CD4-positive, alpha-beta T cell treated with Interleukin-6 for 4 hours (primary cell): ENCODE results near the gene PLXNA4.

Source experiments
- DNase-seq: peaks from one replicate; pipeline ENCODE4 v3.0.0-alpha.2; 2020; ENCODE audit warnings: mixed read lengths

Gene PLXNA4

GRCh38 chr7:132377703-132378584 lies 198.3 kb downstream of the PLXNA4 start:
- DNase-seq, result no peak

DNA sequence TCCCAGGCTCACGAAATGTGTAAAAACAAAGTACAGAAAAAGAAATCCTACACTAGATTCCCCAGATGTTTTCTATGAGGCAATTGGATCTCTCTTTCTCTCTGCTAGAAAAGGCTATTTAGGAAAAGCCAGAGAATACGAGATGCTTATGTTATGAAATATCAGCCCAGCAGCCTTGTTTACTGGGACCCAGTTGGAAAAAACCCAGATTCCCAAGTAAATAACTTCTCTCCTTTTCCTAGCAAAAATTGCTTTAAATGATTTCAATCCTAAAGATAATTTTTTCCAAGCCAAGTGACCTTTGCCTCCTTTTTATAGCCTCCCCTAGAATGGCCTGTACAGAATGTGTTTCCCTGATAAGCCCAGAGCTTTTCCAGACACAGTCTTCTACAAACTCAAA lies 199.3 kb downstream of the PLXNA4 start:
- DNase-seq, result no peak

- DNase-seq, result no peak
These were observed 199.8 kb downstream of the PLXNA4 start for GRCh38 chr7:132376361-132377013.

- DNase-seq, result no peak
These were observed 202.4 kb downstream of the PLXNA4 start for GRCh38 chr7:132373879-132374278.

- DNase-seq, result no peak
These were observed 203.2 kb downstream of the PLXNA4 start for GRCh38 chr7:132373041-132373440.

GRCh38 chr7:132371948-132372347 lies 204.3 kb downstream of the PLXNA4 start:
- DNase-seq, result no peak

- DNase-seq, result no peak
These were observed 207.9 kb downstream of the PLXNA4 start for GRCh38 chr7:132368246-132368900.

DNA sequence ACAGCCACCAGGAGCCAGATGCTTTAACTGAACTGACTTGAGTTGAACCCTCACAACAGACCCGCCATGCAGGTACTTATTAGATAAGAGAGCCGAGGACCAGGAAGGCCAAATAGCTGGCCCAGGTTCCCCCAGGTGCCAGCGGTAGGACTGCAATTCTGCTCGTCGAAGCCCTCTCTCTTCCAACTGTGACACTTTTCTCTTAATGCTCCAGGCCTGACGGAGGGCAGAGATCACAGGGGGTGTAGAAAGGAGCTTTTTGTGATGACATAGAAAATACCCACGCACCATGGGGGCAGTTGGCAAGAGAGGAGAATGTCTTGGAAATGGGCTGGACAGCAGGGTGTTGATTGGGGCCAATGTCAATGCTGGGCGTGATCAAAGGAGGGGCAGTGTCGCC lies 208.5 kb downstream of the PLXNA4 start:
- DNase-seq, result no peak

DNA sequence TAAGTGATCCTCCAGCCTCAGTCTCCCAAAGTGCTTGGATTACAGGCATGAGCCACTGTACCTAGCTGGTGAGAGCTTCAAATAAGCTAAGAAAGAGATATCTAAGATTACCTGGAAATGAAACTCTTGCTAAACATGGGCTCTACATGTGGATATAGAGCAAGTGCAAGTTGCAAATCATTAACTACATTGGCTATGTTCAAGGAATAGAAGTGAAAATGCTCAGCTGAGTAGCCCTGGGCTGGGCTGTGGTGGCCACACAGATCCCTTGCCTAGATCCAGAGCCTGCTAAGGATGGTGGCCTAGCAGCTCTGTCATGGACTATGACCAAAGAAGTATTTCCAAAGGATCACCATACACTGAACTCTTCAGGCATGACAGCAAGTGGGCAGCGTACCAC lies 209.3 kb downstream of the PLXNA4 start:
- DNase-seq, result no peak

GRCh38 chr7:132364226-132364625 lies 212.0 kb downstream of the PLXNA4 start:
- DNase-seq, result no peak

GRCh38 chr7:132362059-132362458 lies 214.2 kb downstream of the PLXNA4 start:
- DNase-seq, result no peak

DNA sequence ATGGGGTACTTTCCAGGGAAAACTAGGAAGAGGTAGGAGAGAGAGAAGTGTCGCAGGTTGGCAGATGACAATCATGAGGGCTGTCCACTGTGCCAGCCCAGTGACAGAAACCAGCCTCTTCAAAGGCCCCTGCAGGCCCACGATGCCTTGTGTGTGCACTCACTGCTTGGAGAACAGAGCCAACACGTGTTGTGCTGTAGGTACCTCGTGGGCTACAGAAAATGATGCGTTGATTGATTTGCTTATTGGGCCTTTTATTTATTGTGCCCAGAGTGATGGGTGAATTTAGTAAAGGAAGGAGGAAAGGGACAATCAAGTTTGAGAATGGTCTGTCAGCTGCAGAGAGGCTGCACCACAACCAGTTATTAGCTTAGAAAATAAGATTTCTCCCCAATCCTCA lies 215.1 kb downstream of the PLXNA4 start:
- no peak for DNase-seq

GRCh38 chr7:132359743-132360142 lies 216.5 kb downstream of the PLXNA4 start:
- DNase-seq, result no peak

GRCh38 chr7:132355048-132355447 lies 221.2 kb downstream of the PLXNA4 start:
- no peak for DNase-seq

DNA sequence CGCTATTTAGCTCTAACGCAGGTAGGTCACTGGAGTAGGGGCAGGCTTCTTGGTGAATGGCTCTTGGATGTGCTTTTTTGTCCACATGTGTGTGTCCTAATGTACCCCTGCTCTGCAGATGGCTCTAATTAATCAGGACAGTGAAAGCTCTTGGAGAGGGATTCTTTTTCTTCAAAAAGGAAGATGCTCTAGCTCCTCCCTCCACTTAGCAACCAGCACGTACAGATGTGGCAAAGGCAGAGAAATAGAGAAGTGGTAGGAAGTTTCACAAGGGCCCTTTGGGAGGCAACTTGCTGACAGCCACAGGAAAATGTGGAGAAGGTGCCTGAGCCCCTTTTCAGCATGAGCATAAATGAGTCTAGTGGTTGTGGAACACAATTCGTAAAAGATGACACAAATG lies 221.7 kb downstream of the PLXNA4 start:
- DNase-seq, result no peak

DNA sequence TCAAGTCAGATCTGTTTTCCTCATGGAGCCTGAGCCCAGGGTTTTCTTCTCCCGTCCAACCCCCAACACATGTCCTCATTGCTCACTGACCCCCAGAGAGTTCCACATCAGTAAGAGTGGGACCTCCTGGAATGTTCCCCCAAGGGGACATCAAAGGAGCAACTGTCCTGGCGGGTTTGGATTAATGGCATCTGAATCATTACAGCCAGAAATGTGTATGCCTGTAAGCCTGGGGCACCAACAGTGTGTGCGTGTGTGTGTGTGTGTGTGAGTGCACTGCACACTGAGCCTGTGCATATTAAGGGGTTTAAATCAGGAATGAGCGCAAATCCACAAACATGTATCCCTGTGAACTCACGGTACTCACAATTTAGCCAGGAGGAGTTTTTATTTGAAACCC lies 222.3 kb downstream of the PLXNA4 start:
- no peak for DNase-seq

GRCh38 chr7:132352800-132353199 lies 223.5 kb downstream of the PLXNA4 start:
- DNase-seq, result no peak

DNA sequence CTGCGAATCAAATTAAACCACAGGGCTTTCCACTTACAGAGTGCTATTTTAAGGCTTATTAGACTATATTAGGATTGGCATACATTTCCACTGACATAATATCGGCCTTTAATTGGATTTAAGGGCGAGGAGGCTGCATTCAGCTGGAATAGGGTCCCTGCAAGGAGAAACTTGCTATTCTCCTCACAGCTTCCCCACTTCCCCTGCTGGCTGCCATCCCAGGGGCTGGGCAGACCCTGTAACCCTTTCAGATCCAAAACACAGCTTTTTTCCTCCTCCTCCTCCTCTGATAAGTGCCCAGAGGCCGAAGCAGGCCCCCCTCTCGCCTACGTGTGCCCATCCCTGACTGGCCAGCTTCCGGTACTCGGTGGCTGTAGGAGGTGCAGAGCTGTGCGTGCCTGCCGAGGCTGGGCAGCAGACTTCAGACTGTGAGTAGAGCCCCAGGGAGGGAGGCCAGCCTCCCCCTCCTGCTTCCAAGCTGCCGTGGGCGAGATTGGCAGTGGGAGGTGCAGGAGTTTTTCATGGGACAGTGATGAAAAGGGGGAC lies 224.2 kb downstream of the PLXNA4 start:
- DNase-seq, result no peak

GRCh38 chr7:132350741-132351140 lies 225.5 kb downstream of the PLXNA4 start:
- DNase-seq, result no peak

- DNase-seq, result no peak
These were observed 227.2 kb downstream of the PLXNA4 start for GRCh38 chr7:132349075-132349474.

GRCh38 chr7:132348341-132348740 lies 227.9 kb downstream of the PLXNA4 start:
- no peak for DNase-seq

DNA sequence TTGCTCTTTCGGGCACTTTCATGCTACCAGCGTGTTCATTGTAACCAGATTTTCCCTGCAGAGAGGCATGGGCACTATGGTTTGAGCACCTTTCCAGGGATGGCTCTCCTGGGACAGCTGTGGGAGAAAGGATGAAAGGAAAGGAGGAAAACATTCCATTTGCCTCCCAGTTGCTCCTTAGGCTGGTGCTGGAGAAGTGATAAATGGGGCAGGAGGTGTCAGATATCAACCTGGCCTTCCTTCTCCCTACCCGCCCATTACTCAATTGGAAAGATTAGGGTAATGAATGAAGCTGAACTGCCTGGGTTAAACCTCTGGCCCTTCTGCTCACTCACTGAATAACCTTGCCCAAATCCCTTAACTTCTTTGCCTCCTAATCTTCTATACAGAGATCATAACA lies 228.4 kb downstream of the PLXNA4 start:
- no peak for DNase-seq

DNA sequence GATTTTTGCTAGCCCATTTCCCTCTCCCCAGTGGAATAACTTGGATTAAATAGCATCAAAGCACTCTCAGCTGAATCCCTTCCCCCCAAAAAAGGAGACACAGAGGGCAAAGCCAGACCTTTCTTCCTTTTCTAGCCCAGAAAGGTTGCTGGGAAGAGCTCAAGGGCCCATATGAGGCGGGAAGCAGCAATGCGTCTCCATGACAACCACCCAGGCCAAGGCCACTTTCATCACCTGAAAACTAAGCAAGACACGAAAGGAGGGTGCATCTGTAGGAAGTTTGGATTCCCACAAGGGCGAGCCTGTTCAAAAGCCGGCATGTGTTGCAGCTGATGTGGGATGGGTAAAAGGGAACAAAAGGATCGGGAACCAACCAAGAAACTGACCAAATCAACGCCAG lies 229.1 kb downstream of the PLXNA4 start:
- no peak for DNase-seq
